Measurements from ENCODE around the gene NIPSNAP2. TPM values are rescaled to one million over a fixed set of nuclear protein-coding genes. Genes with fewer than 3 reads are reported as not detected.

NIPSNAP2 gene
- total and polyA plus RNA-seq, 2 of the 13 experiments (the other 11 are each of a cell fraction or from before 2014, with no cell fraction given), result 40.3 to 61.5 TPM

GRCh38 chr7:56007167-56007652 lies 42.8 kb downstream of the NIPSNAP2 start (continued):
- TF ChIP-seq, protein P1, sequence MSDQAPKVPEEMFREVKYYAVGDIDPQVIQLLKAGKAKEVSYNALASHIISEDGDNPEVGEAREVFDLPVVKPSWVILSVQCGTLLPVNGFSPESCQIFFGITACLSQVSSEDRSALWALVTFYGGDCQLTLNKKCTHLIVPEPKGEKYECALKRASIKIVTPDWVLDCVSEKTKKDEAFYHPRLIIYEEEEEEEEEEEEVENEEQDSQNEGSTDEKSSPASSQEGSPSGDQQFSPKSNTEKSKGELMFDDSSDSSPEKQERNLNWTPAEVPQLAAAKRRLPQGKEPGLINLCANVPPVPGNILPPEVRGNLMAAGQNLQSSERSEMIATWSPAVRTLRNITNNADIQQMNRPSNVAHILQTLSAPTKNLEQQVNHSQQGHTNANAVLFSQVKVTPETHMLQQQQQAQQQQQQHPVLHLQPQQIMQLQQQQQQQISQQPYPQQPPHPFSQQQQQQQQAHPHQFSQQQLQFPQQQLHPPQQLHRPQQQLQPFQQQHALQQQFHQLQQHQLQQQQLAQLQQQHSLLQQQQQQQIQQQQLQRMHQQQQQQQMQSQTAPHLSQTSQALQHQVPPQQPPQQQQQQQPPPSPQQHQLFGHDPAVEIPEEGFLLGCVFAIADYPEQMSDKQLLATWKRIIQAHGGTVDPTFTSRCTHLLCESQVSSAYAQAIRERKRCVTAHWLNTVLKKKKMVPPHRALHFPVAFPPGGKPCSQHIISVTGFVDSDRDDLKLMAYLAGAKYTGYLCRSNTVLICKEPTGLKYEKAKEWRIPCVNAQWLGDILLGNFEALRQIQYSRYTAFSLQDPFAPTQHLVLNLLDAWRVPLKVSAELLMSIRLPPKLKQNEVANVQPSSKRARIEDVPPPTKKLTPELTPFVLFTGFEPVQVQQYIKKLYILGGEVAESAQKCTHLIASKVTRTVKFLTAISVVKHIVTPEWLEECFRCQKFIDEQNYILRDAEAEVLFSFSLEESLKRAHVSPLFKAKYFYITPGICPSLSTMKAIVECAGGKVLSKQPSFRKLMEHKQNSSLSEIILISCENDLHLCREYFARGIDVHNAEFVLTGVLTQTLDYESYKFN (CRISPR knock-in tag; conservative IDR thresholded peaks at IDR 0.05), result peak; percentile 98
- TF ChIP-seq MIER3 (CRISPR knock-in tag; IDR thresholded peaks at IDR 0.05; ENCODE audit: borderline replicate concordance), result peak; percentile 88; the same call in 1 of the 2 replicates
- TF ChIP-seq ZBED4 (CRISPR knock-in tag; IDR thresholded peaks at IDR 0.05; ENCODE audit: borderline replicate concordance), result peak; percentile 76
- peak; percentile 70; the same call in 1 of the 3 replicates for TF ChIP-seq MXI1 (IDR thresholded peaks at IDR 0.05; ENCODE audit: borderline replicate concordance, low read depth, low read length)
- TF ChIP-seq ZXDC (CRISPR knock-in tag; IDR thresholded peaks at IDR 0.05), result no peak
- TF ChIP-seq CCDC6 (CRISPR knock-in tag; IDR thresholded peaks at IDR 0.05), result peak; percentile 74
- TF ChIP-seq TARDBP (CRISPR knock-in tag; IDR thresholded peaks at IDR 0.05), result peak; percentile 91
- TF ChIP-seq FOSL2 (CRISPR knock-in tag; IDR thresholded peaks at IDR 0.05), result peak; percentile 98
- peak; percentile 95 for TF ChIP-seq TBL1XR1 (IDR thresholded peaks at IDR 0.05; ENCODE audit: borderline replicate concordance, low read length, partially characterized antibody)
- no peak for TF ChIP-seq PLRG1 (conservative IDR thresholded peaks at IDR 0.05)
- peak; percentile 98 for TF ChIP-seq NR2F2 (IDR thresholded peaks at IDR 0.05; ENCODE audit: borderline replicate concordance, low read depth)
- TF ChIP-seq ZNF350 (CRISPR knock-in tag; IDR thresholded peaks at IDR 0.05; ENCODE audit: borderline replicate concordance, low read depth), result peak; percentile 77; the same call in 1 of the 2 replicates
- no peak for TF ChIP-seq ZBTB46 (CRISPR knock-in tag; IDR thresholded peaks at IDR 0.05; ENCODE audit: borderline replicate concordance)
- no peak for TF ChIP-seq EED (CRISPR knock-in tag; IDR thresholded peaks at IDR 0.05)
- TF ChIP-seq REPIN1 (CRISPR knock-in tag; IDR thresholded peaks at IDR 0.05; ENCODE audit: borderline replicate concordance, low read depth), result peak; percentile 87
- no peak for TF ChIP-seq ZNF570 (CRISPR knock-in tag; IDR thresholded peaks at IDR 0.05; ENCODE audit: borderline replicate concordance)
- TF ChIP-seq HNRNPUL1 (IDR thresholded peaks at IDR 0.05; ENCODE audit: low read depth, low read length), result no peak
